ENCODE measurements around the gene DNAJC22. TPM values are rescaled to one million over a fixed set of nuclear protein-coding genes. Genes with fewer than 3 reads are reported as not detected.

DNAJC22 gene
- total and polyA plus RNA-seq, 2 of the 13 experiments (the other 11 are each of a cell fraction or from before 2014, with no cell fraction given) = 25.2 to 31.7 TPM

DNA sequence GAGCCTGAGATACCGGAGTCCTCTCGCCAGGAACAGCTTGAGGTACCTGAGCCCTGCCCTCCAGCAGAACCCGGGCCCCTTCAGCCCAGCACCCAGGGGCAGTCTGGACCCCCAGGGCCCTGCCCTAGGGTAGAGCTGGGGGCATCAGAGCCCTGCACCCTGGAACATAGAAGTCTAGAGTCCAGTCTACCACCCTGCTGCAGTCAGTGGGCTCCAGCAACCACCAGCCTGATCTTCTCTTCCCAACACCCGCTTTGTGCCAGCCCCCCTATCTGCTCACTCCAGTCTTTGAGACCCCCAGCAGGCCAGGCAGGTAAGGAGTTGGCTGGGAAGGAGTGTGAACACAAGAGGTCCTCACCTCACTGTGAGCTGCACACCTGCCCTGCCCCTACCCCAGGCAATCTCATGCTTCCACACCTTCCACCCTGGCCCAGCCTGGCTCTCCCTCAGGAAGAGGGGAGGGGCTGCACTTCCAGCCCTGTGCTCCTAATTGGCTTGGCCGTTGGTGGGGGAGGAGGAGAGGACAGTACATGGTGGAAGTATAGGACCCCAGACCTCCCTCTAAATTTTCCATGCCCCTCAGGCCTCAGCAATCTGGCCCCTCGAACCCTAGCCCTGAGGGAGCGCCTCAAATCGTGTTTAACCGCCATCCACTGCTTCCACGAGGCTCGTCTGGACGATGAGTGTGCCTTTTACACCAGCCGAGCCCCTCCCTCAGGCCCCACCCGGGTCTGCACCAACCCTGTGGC, 15.9 kb upstream of the DNAJC22 start:
- no peak overlapping the region for H3K4me3 ChIP-seq (replicated peaks in 1 of 3; ENCODE audit: insufficient read depth in 1 of 3, low read depth in 2 of 3, low read length in 3 of 3)
- H3K9me3 ChIP-seq (ENCODE audit: low read length) = no peaks in the 10 kb centered on the region
- peaks cover 18% of the 10 kb centered on the region for H3K4me1 ChIP-seq (ENCODE audit: insufficient read depth, low read length)
- in situ Hi-C loops (cut with HindIII; ENCODE audit: extremely low pct_ligation_motif_present, low pct_unique_long_range_greater_than_20kb) (no loop called here), intact Hi-C loops (cut with micrococcal nuclease; ENCODE audit: unreplicated experiment) (loop anchor here (1.0 kb wide), 1 partner anchor 11 kb away; no protein-coding TSS in a partner anchor)
- H2AFZ ChIP-seq (ENCODE audit: low read length) = no peak overlapping the region
- FAIRE-seq (no peak), DNase-seq (ENCODE audit: low spot score) (no peak), ATAC-seq (no peak)
- H3K27me3 ChIP-seq (ENCODE audit: control insufficient read depth in 1 of 2, insufficient read depth in 2 of 2, low read length in 2 of 2) = peaks cover 0 to 8% of the 10 kb centered on the region in 2 experiments; a peak in 2 of 5 replicates
- 90% methylated on average over 11 of the region's 14 CpGs for WGBS (ENCODE audit: low lambda C conversion rate)
- H3K79me2 ChIP-seq (ENCODE audit: insufficient read depth, low read length) = no peaks in the 10 kb centered on the region
- ChIA-PET CTCF (ENCODE audit: low intra/inter-chr PET ratio, low total read pairs) (interaction anchor here (1.3 to 2.4 kb wide), 4 partner anchors 11 to 183 kb away, joined by 6 to 56 read pairs (median 20); partner anchors contain the start of gene DNAJC22), POLR2A (interaction anchor here (0.5 to 2.3 kb wide), 4 partner anchors 8 to 587 kb away, joined by 3 to 18 read pairs (median 12); partner anchors contain the start of genes DNAJC22 and TROAP)
- H3K4me2 ChIP-seq (ENCODE audit: low read depth, low read length) = no peak overlapping the region
- H4K20me1 ChIP-seq (ENCODE audit: insufficient read depth, low read length) = no peaks in the 10 kb centered on the region
- peaks cover 13 to 37% of the 10 kb centered on the region in 2 experiments for H3K36me3 ChIP-seq (replicated peaks in 1 of 2; ENCODE audit: control insufficient read depth in 1 of 2, insufficient read depth in 2 of 2, low read length in 2 of 2)
- no peak overlapping the region for H3K9ac ChIP-seq (ENCODE audit: insufficient read depth, low read depth, low read length)
- no peak overlapping the region for H3K27ac ChIP-seq (ENCODE audit: extremely low read length, insufficient read depth, low read length)
- no peak for TF ChIP-seq CBFB (CRISPR knock-in tag; IDR thresholded peaks at IDR 0.05)
- TF ChIP-seq HES4 (CRISPR knock-in tag; IDR thresholded peaks at IDR 0.05; ENCODE audit: borderline replicate concordance) = no peak
- no peak for TF ChIP-seq POLR2AphosphoS2 (IDR thresholded peaks at IDR 0.05; ENCODE audit: low read depth, low read length)
- no peak for TF ChIP-seq ZC3H13 (CRISPR knock-in tag; IDR thresholded peaks at IDR 0.05)
- TF ChIP-seq AGO2 (optimal IDR thresholded peaks at IDR 0.05; ENCODE audit: low read depth, low read length) = peak; percentile 41
- no TSS peak for BruUV-seq (replicated peaks)
